Hindlimb muscle (tissue), 1 donor: ENCODE data around the gene ADAMTS17. TPM values are rescaled to one million over a fixed set of nuclear protein-coding genes. Genes with fewer than 3 reads are reported as not detected.

ENCODE experiments used
- DNase-seq: peaks from one replicate; pipeline ENCODE4 v3.0.0-alpha.2; 2013
- polyA plus RNA-seq: library from polyadenylated mRNA; unstranded; fragments of 120-200 nt; gene quantifications from one replicate; pipeline ENCODE4 v1.2.1, GENCODE V29; 2013; ENCODE audit not compliant: insufficient read length

Gene ADAMTS17
- polyA plus RNA-seq, 1 donor = 4.4 TPM

DNA sequence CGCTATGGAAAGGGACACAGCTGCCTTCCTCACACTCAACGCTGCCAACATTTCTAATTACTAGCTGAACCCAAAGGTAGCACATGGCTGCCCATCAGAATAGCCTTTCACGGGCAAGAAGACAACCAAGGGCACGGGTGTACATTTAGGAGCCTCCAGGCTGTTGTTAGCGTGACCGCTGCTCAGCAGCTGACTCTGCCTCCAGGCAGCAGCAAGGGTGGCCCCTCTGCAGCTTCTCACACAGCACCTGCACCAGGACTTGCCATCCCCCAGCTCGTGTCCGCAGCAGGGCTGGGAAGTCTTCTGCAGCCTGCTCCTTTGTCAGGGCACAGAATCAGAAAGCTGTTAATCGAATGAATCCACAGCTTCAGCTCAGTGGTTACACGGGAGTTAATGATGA lies 146.8 kb downstream of the ADAMTS17 start:
- no peak for DNase-seq

DNA sequence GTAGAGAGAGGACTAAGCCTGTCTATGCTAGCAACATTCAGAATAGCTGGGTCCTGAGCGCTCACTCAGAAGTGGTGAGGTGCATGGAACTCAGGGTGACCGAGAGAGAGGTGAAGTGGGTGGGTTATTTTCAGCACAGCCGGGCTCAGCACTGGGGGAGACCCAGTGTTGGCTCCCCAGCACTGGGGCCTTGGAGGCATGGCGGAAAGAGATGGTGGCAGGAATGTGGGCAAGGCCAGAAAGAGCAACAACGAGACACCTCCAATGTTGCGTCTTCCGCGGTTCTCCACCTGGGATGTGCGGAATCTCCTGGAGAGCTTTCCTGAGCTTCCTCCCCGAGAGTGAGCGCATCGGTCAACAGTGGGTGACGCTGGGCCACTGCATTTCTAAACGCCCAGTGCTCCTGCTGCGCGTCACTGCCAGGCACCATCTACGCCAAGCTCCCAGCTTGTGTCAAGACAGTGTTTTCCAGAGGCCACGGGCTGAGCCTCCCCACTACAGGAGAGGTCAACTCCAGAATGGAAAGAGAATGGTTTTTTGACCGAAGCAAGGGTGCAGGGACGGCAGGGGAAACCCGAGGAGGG lies 148.4 kb downstream of the ADAMTS17 start:
- no peak for DNase-seq

DNA sequence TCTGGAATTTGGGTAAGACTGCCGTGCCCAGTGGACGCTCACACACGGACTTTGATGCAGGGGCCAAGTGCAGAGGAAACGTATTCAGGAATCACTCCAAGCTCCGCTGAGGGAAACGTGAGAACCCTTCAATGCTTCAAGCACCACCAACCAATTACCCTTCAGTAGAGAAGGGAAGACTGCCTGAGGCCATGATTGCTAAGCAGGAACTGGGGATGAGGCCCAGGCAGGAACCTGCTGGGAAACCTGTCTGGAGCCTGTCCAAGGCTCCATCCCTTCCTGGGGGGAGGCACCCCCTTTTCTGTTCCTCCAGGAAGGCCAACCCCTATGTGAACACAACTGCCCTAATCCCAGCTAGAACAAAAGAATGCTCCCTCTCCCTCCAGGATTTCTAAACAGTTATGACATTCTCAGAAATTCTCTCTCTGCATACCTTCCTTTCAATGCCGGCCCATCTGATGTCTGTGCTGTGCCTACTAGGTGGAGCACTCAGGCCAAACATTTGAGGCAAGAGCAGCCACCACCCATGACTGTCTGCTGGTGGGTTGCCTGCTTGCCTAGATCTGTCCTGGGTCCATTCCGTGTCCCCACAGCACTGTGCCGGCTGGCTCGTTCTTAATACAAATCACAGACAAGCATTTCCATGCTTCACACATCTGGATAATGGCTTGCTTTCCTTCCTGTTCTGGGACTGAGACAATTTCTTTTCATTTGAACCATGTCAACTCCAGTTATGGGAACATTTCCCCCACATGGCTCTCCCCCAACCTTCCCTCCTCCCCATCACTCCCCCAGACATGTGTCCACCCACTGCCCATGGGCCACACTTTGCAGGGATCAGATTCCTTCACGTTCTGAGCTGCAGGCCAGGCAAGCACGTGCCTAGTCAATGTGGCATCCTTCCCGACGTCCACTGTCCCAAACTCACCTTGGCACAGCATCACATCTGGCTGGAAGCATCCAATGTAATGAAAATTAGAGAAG lies 149.4 kb downstream of the ADAMTS17 start:
- no peak for DNase-seq

DNA sequence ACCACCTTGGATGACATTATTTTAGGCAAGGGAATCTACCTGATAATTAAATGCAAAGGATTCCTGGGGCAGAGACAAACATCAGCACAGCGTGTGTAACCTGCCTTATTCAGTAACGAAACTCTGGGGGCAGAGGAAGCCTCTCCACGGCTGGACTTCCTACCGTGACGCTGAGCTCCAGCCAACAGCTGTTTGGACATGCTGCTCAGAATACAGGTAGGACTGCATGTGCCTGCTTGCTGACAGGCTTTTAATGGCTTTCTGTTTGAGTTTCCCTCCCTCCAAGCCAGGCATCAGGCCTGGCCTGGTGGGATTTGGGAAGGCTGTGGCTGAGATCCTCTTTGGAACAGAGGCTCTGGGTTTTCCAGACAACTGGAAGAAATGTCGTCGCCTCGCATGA lies 150.6 kb downstream of the ADAMTS17 start:
- DNase-seq = no peak

DNA sequence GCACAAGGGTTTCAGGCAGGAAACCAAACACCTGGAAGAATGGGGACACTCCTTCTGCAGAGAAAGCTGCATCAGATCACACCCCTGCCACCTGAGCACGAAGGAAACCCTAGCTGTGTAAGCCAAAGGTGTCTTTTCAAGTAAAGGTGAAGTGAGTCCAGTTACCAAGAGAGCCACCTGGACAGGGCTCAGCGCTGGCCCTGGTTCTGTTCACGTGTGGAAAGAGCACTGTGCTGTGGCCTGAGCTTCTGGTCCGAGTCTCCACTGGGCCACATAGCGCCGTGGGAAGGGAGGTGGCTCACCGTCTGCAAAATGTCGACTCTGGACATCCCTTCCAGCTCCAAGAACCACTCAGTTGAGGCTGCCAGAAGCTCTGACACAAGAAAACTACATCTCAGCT lies 151.1 kb downstream of the ADAMTS17 start:
- DNase-seq = no peak

DNA sequence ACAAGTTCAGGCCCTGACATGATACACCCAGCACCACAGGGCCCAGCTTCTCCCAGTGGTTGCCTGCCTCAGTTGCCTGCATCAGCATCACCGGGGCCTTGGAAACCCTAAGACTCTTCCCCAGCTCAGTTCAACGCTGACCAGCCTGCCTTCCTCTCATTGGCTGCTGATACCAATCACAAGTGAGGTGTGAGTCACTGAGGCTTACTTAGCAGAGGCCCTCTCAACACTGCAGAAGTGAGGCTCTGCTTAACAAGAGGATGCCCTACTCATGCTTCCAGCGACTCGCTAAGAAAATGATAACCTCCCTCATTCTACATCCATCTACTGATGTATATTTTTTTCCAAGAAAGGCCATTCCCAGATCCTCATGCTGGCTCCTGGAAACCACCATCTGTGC lies 151.9 kb downstream of the ADAMTS17 start:
- no peak for DNase-seq

DNA sequence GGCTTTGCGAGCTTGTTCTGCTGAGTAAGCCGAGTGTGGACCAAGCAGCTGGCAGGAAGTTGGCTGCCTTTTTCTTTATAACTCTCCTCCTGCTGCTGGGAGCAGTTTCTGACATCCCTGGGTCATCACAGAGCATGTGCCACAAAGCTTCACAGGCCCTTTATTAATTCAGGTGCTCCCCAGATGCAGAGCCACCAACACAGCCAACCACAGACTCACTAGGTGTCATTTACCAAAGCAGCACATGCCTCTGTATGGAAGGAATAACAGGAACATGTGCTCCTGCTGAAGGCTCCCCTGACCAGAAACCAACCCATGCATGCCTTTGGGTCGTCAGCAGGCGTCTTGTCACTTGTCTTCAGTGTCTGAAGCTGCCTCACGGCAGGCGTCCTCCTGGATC lies 152.5 kb downstream of the ADAMTS17 start:
- no peak for DNase-seq

DNA sequence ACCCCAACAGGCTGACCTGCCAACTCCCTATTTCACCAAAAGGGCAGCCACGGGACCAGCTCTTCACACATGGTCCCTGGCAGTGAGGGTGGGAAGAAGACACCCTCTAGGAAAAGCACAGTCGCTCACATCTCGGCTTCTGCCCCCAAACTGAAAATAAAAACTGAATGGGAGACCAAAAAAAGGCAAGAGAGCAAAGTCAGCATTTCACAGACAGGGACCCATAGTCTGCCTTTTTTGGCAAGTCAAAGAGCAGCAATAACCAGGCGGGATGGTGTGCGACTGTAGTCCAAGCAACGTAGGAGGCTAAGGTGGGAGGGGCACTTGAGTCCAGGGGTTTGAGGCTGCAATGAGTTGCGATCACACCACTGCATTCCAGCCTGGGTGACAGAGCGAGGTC lies 154.1 kb downstream of the ADAMTS17 start:
- DNase-seq = no peak

DNA sequence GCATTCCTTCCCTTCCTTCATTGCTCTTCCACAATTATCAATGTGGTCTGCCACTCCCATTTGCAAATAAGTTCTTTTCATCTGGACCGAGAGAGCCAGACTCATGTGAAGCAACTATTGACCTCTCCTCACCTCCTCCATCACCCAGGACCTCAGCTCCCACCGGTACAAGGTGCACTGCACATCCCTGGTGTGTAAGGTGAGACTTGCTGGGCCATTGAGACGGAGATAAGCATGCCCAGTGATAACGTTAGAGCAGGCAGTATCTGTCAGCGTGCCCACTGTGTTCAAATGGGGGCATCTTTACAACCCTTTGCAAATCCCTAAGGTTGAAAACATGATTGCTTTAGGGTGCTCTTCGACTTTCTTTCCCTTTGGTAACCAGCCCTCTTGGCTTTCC lies 154.8 kb downstream of the ADAMTS17 start:
- no peak for DNase-seq

DNA sequence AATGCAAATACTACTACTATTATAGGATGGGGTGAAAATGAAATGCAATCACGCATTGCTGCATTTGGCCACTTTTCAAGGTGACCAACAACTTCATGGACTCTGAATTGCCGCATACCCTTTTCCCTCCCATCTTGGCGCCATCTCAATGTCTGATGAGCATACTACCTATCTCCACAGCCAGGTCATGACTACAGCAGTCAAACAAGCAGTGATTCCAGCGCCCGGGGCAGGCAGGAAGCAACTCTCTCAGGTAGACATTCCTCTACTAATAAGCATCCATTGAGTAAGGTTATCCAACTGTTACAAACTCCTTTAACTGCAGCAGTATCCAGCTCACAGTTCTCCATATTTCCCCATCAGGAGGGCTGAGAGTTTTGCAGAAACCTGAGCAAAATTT lies 155.4 kb downstream of the ADAMTS17 start:
- DNase-seq = no peak

DNA sequence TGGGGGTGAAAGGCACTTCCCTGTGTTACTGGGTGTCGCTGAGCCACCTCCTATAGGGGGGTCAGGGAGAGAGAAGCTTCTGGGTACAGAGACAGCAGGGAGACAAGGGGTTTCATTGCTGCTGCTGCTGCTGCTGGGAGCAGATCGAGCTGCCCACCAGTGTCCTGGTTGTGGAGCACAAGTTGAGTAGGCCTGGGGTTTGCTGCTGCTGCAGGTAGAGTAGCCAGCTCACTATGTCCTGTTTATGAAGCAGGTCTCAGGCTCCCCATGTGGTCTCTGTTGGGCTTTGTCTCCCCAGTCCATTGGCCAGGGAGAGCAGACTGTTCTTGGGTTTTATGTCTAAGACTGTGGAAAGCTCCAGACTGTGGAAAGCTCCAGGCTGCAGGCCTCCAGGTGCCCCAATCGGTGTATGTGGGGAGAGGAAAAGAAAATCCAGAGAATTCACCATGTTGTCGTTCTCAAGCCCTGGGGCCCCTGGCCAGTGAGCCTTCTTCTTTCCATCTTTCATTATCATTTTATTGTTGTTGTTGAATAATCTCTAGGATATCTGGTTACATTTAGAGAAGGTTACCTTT lies 157.8 kb downstream of the ADAMTS17 start:
- DNase-seq = no peak

DNA sequence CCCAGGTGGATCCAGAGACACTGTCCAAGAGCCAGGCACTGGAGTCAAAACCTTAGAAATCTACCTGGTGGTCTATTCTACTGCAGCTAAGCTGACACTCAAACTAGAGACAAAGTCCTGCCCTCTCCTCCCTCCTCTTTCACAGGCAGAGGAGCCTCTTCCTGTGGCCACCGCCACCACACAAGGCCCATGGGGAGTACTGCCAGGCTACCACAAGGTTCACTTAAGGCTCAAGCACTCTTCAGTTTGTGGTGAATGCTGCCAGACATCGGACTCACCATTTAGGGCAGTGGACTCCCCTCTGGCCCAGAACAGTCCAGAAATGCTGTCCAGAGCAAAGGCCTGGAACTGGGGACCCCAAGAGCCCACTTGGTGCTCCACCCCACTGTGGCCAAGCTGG lies 160.9 kb downstream of the ADAMTS17 start:
- DNase-seq = no peak

DNA sequence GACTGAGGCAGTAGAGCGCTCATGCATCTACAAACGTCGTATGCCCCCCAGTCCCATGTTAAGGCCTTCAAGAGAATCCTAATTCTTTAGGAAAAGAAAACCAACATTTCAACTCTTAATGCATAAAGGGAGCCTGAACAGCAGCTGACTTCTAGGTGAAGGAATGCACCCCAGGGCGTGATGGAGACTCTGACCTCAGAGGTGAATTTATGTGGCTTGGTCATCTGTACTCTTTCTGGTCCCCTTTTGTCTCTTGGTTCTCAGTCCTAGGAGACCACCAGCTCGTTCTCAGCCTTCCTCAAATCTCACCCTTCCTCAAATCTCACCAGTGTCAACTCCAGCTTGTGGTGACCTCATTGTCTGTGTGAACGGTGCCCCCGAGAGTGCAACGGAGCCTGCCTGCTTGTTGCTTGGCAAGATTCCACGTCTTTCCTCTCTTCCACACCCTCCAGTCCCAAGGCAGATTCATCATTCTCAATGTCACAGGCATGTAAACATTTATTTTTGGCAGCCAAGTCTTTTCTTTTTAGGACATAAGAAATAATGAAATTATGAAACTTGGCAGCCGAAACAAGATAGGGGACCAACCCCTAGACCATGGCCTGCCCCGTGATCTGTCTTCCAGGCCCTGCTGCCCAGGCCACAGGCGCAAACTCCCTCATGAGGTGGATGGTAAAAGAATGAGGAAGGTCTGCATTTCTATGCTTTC lies 166.2 kb downstream of the ADAMTS17 start:
- DNase-seq = no peak

DNA sequence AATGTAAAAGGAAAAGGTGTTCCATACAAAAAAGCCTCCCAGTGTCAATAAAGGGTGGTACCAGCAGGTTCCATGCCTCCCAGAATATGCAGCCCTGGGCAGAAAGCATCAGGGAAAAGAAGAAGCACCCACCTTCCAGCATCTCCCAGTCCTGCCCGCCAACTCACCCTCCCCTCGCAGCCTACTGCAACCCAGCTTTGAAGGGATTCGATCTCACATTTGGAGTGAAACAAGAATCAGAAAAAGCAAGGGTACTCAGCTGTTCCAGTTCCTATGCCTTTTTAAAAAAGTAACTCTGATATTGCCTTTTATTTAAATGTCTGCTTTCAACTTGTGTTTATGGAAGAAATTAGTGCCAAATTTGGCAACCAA lies 166.9 kb downstream of the ADAMTS17 start:
- no peak for DNase-seq

DNA sequence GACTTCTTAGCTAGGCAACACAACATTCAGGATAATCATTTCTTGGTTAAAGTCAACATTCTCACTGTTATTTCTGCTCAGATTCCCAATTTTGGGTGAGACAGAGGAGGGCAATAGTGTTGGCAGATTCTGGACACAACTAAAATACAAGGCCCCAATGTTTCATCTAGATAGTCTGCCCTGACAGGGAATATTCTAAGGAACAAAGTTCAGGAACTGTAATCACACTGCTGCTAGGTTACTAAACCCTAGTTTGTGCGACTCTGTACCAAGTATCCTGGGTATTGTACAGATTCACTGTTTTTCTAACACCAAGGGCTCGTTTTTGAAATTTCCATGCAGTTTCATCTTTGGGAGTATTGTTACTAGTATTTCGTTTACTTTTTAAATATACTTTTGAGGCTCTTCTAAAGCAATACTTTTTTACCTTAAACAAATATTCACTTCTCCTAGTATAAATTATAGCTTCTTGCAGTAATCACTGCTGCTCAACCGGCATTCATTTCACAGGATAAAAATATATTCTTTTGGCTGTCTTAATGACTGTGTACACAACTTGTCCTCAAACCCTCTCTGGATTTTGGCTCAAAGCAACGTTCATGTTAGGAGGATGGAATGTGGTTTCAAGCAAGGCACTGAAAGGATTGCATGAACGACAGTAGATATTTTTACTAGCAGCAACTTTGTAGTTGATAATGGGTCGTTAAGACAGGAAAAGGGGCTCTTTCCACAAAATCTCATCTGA lies 167.4 kb downstream of the ADAMTS17 start:
- no peak for DNase-seq

DNA sequence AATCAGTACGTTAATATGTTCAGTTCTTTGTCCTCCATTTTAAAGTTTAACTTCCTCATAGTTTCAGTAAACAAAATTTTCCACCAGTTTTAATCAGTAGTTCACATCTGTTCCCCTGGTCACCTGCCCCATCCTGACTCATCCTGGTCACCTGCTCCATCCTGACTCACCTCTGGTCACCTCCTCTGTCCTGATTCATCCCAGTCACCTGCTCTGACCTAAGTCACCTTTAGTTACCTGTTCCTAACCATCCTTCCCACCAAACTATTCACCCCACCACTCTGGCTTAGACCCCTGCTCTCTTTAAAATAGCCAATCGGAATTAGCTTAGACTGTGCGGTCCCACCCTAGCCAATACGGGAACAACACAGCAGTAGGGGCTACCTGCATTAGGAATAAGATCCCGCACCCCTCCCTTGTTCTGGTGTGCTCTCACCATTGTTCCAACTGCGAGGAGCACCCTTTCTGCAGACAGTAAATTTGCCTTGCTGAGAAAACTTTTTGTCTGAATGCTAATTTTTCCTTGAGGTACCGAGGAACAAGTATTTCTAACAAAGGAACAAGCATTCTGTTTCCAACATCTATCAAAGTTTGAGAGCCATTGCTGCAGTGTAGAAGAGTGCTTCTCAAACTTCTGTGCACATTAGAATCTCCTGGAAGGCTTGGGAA lies 169.3 kb downstream of the ADAMTS17 start:
- no peak for DNase-seq

DNA sequence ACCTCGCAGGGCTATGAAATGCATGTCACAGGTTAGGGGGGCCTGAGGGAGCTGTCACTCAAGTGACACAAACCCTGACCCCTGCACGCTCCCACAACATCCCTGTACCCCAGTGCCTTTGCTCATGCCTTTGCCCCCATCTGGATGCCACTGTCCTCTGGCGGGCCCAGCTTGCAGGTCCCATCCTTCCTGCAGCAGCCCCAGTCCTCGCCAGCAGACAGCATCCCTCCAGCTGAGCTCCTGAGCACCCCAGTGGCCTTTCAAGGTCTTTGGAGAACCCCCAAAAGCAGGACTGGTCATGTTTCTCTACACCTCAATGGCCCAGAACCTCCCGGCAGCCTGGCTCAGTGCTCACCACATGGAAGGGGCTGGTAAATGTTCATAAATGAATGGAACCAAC lies 170.4 kb downstream of the ADAMTS17 start:
- no peak for DNase-seq

DNA sequence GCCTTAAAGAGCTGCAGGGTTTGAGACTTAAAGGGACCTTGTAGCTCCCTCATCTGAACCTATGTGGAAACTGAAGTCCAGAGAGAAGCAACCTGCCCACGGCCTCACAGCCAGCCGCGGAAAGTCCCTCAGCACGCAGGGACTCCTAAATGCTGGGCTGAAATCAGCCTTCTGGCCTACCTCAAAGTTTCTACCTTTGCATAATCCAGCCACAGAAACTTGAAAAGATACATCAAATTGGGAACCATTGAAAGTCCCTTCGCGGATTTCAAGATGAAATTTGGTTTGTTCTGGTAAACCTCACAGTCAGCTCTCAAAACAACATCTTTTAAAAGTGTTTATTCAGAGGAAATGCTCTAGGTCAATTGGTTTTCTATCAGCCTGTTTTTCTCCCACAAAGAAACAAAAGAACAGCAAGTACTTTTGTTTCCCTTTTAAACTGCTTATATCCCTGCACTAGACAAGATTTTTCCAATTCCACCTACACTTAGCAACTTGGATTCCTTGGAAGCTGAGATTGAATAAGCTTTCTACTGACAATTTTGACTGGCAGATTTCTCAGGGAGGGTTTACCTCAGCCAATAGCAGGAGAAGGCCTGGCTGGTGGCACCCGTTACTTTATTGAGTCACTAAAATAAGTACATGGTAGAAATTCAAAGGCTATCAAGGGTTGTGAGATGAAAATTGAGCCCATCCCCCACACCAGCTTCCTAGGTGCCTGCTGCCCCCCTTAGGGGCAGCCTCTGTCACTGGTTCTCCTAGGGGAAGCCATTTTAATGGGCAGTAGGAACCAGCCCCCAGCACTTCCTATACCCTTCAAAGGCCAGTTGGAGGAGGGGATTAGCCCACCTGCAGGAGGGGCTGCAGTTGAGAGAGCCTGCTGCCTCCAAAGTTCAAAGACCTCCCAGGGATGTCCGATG lies 171.2 kb downstream of the ADAMTS17 start:
- no peak for DNase-seq

DNA sequence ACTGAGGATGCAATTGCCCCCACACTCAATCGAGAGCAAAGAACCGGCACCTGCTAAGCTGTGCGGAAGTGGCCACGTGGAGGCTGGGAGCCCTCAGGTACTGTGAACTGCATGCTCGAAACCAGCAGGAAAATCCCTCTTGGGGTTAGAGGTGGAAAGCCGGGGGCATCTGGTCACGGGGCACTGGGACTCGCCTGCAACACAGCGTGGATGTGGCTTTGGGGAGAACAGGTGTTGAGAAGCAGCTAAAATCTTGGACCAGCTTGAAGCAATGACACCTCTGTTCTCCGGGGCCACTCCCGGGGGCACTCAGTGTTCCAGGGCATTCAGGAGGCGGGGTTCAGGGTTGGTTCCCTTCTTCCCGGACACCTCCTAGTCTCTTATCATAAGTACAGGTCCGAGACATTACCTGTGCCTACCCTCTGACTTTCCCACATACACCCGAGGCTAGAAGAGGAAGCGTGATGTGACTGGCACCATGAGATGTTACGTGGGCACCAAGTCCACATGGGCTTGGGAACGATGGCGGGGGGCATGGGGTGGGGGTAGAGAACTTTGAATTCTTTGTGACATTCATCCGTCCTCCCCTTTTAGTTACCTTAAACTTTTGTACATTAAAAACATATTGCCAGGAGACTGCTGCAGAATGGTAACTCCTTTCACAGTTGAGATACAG lies 172.0 kb downstream of the ADAMTS17 start:
- no peak for DNase-seq

DNA sequence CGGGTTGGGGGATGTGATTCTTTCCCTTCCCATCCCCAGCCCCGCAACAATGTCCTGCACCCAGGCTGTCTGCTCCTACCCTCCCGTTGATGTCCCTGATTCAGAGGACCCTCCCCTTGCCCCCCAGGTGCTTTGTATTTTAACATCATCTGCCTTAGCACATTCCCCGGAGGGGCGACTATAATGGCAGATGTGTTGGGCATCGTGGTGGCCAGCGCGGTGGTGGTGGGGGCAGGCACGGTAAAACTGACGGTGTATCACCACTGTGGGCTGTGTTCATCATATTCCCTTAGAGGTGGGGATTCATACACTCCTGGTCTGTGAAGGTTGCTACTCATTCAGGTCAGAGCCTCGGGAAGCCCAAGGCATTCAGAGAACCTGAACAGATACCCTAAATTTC lies 173.0 kb downstream of the ADAMTS17 start:
- no peak for DNase-seq
